HG03139 (cell line): ENCODE data around the gene PTHLH.

Source experiments
- ATAC-seq: cut with Tn5 transposase; IDR thresholded peaks from one replicate; pipeline ENCODE4 v1.9.1; 2021; ENCODE audit not compliant: unreplicated experiment

The PTHLH gene

GRCh38 chr12:27940756-27941402 is 31.7 kb downstream of the PTHLH start:
- ATAC-seq = peak; percentile 87

GRCh38 chr12:27940245-27940644 is 32.3 kb downstream of the PTHLH start:
- ATAC-seq = no peak

GRCh38 chr12:27937768-27938167 is 34.8 kb downstream of the PTHLH start:
- ATAC-seq = no peak

GRCh38 chr12:27936196-27936595 is 36.3 kb downstream of the PTHLH start:
- ATAC-seq = no peak

- ATAC-seq = no peak
Measured at GRCh38 chr12:27934276-27934675, 38.3 kb downstream of the PTHLH start.

- ATAC-seq = no peak
Measured at GRCh38 chr12:27931390-27931789, 41.1 kb downstream of the PTHLH start.

GRCh38 chr12:27927347-27927746 is 45.2 kb downstream of the PTHLH start:
- no peak for ATAC-seq

GRCh38 chr12:27924350-27925135 is 48.0 kb downstream of the PTHLH start:
- ATAC-seq = no peak

- no peak for ATAC-seq
Measured at GRCh38 chr12:27922531-27923139, 49.9 kb downstream of the PTHLH start.

- ATAC-seq = no peak
Measured at GRCh38 chr12:27919671-27920235, 52.8 kb downstream of the PTHLH start.

GRCh38 chr12:27915536-27915935 is 57.0 kb downstream of the PTHLH start:
- ATAC-seq = no peak

GRCh38 chr12:27915021-27915420 is 57.5 kb downstream of the PTHLH start:
- no peak for ATAC-seq

GRCh38 chr12:27913999-27914614 is 58.4 kb downstream of the PTHLH start:
- ATAC-seq = no peak

- ATAC-seq = no peak
Measured at GRCh38 chr12:27911397-27911796, 61.1 kb downstream of the PTHLH start.
